Astrocyte (in vitro differentiated cells and primary cell): ENCODE measurements around the gene MRAP.

ENCODE experiments used
- CTCF ChIP-seq: IDR thresholded peaks from 2 replicates; pipeline ENCODE4 v1.5.1; 2011; ENCODE audit warnings: low read depth, mild to moderate bottlenecking, inconsistent platforms, low read length, moderate library complexity; ENCODE audit not compliant: insufficient read depth
- EZH2 ChIP-seq: IDR thresholded peaks from 2 replicates; pipeline ENCODE4 v1.6.1; 2012; ENCODE audit warnings: mild to moderate bottlenecking, low read length, inconsistent platforms; ENCODE audit not compliant: insufficient read depth

GRCh38 chr21:32316361-32317215 is 17.9 kb downstream of the MRAP start:
- TF ChIP-seq CTCF (no peak), EZH2 (no peak)
